Measurements from ENCODE around the gene PIK3R5. TPM values are rescaled to one million over a fixed set of nuclear protein-coding genes. Genes with fewer than 3 reads are reported as not detected.

The PIK3R5 gene
- total RNA-seq, 2 experiments from 2014 or later: 15.9 to 18.1 TPM

DNA sequence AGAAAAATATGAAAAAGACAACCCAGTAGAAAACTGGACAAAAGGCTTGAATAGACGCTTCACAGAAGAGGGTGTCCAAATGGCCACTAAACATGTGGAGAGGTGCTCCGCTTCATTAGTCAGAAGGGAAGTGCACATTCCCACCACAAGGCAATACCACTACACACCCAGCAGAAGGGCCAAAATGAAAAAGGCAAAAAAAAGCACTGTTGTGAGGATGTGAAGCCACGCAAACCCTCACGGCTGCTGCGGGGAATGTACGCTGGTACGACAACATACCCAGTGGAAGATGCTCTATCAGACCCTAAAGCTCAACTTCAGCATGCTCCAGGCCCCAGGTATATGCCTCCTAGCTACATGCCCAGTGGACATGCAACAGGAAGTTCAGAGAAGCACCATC, 17.0 kb downstream of the PIK3R5 start:
- H3K27ac Mint-ChIP-seq: peak overlapping the region; percentile 91
- H3K4me1 Mint-ChIP-seq (ENCODE audit: low read depth): peaks cover 80% of the 10 kb centered on the region
- no peaks in the 10 kb centered on the region for H3K27me3 Mint-ChIP-seq (ENCODE audit: low read depth)
- H3K36me3 Mint-ChIP-seq (ENCODE audit: low read depth): peaks cover 26% of the 10 kb centered on the region
- CTCF ChIA-PET: interaction anchor here (1.7 to 1.8 kb wide), 2 partner anchors 49 to 50 kb away, joined by 6 to 7 read pairs; no protein-coding TSS in a partner anchor
- peaks cover 19% of the 10 kb centered on the region for H3K9me3 Mint-ChIP-seq
- H3K4me3 Mint-ChIP-seq: peak overlapping the region; percentile 58
- no peak for DNase-seq
- intact Hi-C loops (cut with micrococcal nuclease): loop anchor here (5.0 kb wide), 2 partner anchors 91 to 566 kb away; partner anchors contain the start of gene RPL26

DNA sequence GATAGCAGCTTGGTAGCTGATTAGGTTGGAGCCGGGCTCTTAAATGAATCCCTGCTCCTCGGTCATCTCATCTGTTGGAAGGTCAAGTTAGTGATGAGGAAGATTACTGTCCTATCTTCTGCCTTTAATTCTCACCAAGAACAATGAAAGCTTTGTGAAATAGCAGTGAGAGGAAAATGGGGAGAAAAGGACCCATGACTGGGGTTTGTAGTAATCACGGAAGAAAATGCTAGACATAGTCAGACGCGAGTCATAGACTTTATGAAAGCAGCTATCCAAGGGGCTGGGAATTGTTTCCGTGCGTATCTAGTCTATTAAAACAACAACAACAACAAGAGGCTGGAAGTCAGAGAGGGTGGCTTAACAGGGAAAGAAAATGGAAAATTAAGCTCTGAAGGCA, 18.3 kb downstream of the PIK3R5 start:
- intact Hi-C loops (cut with micrococcal nuclease): loop anchor here (5.0 kb wide), 2 partner anchors 90 to 565 kb away; partner anchors contain the start of gene RPL26
- Mint-ChIP-seq H3K9me3 (peaks cover 19% of the 10 kb centered on the region), H3K4me1 (ENCODE audit: low read depth) (peaks cover 75% of the 10 kb centered on the region), H3K27ac (no peak overlapping the region), H3K4me3 (no peak overlapping the region), H3K27me3 (ENCODE audit: low read depth) (no peaks in the 10 kb centered on the region), H3K36me3 (ENCODE audit: low read depth) (peaks cover 29% of the 10 kb centered on the region)
- CTCF ChIA-PET: no interaction called here
- DNase-seq: no peak

DNA sequence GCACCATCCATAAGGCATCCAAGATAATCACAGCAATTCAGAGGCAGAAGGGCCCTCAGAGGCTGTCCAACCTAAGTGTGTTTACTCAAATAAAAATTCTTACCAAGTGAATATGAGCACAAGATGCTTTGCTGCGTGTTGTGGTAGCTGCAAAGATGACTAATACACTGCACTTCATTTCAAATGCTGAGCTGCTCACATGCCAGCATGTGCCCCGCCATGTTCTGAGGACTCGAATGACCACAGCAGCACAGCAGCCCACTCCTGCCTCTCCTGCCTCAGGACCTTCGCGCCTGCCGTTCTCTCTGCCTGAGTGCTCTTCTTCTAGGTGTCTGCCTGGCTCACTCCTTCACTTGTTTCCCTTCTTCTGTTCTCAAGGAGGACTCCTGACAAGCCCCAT, 19.0 kb downstream of the PIK3R5 start:
- DNase-seq: no peak
- peak overlapping the region; percentile 2 for H3K27ac Mint-ChIP-seq
- peaks cover 15% of the 10 kb centered on the region for H3K9me3 Mint-ChIP-seq
- CTCF ChIA-PET: no interaction called here
- H3K4me3 Mint-ChIP-seq: no peak overlapping the region
- H3K36me3 Mint-ChIP-seq (ENCODE audit: low read depth): peaks cover 27% of the 10 kb centered on the region
- H3K4me1 Mint-ChIP-seq (ENCODE audit: low read depth): peaks cover 76% of the 10 kb centered on the region
- no peaks in the 10 kb centered on the region for H3K27me3 Mint-ChIP-seq (ENCODE audit: low read depth)
- intact Hi-C loops (cut with micrococcal nuclease): loop anchor here (5.0 kb wide), 2 partner anchors 89 to 564 kb away; partner anchors contain the start of gene RPL26

DNA sequence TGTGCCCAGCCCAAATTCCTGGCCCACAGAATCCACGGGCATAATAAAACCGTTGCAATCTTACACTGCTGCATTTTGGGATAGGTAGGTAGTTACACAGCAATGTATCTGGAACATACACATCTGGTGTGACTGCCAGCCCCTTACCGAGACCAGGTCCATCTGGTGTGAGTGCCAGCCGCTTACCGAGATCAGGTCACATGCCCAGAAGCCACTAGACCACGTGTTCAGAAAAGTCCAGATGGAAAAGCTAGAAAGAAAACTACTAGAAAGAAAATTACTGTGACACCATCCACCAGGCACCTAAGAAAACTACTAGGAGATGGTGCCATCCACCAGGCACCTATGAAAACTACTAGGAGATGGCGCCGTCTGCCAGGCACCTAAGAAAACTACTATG, 19.4 kb downstream of the PIK3R5 start:
- CTCF ChIA-PET: interaction anchor here (1.2 kb wide), 1 partner anchor 52 kb away, joined by 4 read pairs; no protein-coding TSS in a partner anchor
- H3K9me3 Mint-ChIP-seq: peaks cover 13% of the 10 kb centered on the region
- no peak overlapping the region for H3K4me3 Mint-ChIP-seq
- H3K27ac Mint-ChIP-seq: no peak overlapping the region
- no peaks in the 10 kb centered on the region for H3K27me3 Mint-ChIP-seq (ENCODE audit: low read depth)
- peaks cover 76% of the 10 kb centered on the region for H3K4me1 Mint-ChIP-seq (ENCODE audit: low read depth)
- H3K36me3 Mint-ChIP-seq (ENCODE audit: low read depth): peaks cover 23% of the 10 kb centered on the region
- no peak for DNase-seq
- intact Hi-C loops (cut with micrococcal nuclease): loop anchor here (5.0 kb wide), 2 partner anchors 89 to 564 kb away; partner anchors contain the start of gene RPL26

DNA sequence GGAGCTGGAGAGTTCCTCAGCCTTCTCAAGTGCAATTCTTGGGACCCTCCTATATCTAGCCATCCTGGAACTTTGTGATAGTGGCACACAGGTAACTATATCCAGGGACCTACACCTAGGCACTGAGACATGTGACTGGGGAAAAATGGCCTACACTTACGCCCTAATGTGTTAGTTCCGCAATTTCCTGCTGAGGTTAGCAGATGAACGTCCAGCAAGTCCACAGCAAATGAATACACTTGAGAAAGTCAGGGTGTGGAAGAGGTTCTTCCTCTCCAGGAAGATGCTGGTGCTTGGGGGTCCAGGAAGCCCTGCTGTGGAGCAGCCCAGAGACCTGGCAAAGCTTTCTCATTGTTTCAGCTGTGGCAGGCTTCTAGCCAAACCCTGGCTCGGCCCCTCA, 20.8 kb downstream of the PIK3R5 start:
- Mint-ChIP-seq H3K27me3 (ENCODE audit: low read depth) (no peaks in the 10 kb centered on the region), H3K4me1 (ENCODE audit: low read depth) (peaks cover 76% of the 10 kb centered on the region), H3K4me3 (no peak overlapping the region), H3K27ac (no peak overlapping the region), H3K36me3 (ENCODE audit: low read depth) (peaks cover 19% of the 10 kb centered on the region), H3K9me3 (peaks cover 4% of the 10 kb centered on the region)
- intact Hi-C loops (cut with micrococcal nuclease): loop anchor here (5.0 kb wide), 2 partner anchors 87 to 562 kb away; partner anchors contain the start of gene RPL26
- CTCF ChIA-PET: no interaction called here
- no peak for DNase-seq

DNA sequence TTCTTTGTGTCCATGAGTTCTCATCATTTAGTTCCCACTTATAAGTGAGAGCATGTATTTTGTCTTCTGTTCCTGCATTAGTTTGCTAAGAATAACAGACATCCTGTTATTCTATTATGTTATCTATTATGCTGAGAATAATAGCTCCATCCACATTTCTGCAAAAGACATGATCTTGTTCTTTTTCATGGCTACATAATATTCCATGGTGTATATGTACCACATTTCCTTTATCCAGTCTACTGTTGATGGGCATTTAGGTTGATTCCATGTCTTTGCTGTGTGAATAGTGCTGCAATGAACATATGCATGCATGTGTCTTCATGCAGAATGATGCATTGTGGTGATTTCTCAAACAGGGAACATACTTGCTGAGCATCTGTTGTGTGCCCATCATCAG, 21.4 kb downstream of the PIK3R5 start:
- no peak for DNase-seq
- H3K27me3 Mint-ChIP-seq (ENCODE audit: low read depth): no peaks in the 10 kb centered on the region
- no peak overlapping the region for H3K27ac Mint-ChIP-seq
- intact Hi-C loops (cut with micrococcal nuclease): no loop called here
- CTCF ChIA-PET: no interaction called here
- H3K4me3 Mint-ChIP-seq: no peak overlapping the region
- peaks cover 77% of the 10 kb centered on the region for H3K4me1 Mint-ChIP-seq (ENCODE audit: low read depth)
- peaks cover 19% of the 10 kb centered on the region for H3K36me3 Mint-ChIP-seq (ENCODE audit: low read depth)
- H3K9me3 Mint-ChIP-seq: peaks cover 4% of the 10 kb centered on the region

DNA sequence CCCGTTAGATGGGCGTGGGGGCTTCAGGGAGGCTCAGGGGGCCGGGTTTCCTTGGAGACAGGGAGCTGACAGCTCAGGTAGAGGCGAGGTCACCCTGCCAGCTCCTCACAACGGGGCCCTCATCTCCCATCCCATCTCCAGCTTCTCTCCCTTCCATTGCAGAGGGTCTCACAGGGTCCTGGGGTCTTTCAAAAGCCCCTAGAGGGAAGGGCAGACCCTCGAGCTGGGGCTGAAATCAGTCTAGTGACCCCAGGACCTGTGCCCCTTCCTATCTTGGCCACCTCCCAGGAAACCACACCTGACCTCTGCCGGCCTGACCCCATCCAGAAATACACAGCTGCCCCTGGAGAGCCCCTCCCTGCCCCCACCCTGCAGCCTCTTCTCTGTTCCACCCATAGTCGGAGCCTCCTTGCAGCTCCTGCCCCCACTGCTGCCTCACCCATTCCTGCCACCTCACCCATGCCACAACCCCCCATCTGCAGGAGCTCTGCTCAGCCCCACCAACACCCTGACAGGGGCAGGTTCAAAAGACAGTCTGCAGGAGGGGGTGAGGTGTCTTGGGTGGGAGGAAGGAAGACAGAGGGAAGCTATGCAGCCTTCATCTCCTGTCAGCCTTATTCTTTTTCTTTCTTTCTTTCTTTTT, 23.4 kb downstream of the PIK3R5 start:
- Mint-ChIP-seq H3K36me3 (ENCODE audit: low read depth) (peaks cover 20% of the 10 kb centered on the region), H3K4me1 (ENCODE audit: low read depth) (peaks cover 68% of the 10 kb centered on the region), H3K9me3 (peaks cover 4% of the 10 kb centered on the region), H3K4me3 (no peak overlapping the region), H3K27me3 (ENCODE audit: low read depth) (no peaks in the 10 kb centered on the region), H3K27ac (no peak overlapping the region)
- CTCF ChIA-PET: interaction anchor here (1.2 kb wide), 1 partner anchor 19 kb away, joined by 3 read pairs; no protein-coding TSS in a partner anchor
- no peak for DNase-seq
- intact Hi-C loops (cut with micrococcal nuclease): loop anchor here (1.0 kb wide), 1 partner anchor 7 kb away; no protein-coding TSS in a partner anchor

DNA sequence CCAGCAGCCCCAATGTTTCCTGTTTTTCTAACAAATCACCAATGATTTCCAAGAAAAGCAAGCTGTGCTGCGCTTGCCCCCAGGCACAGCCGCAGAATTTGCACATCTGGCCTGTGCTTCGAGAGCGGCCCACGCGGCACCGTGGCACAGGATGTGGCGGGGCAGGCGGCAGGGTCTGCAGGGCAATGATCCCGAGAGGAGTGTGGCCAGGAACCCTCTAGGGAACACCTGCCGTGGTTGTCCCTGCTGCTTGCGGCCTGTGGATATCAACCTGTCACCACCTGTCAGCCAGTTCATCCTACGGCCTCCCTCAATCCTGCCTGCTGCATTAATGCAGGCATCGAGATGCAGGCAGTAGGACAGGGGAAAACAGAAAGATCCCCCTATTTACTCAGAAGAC, 24.0 kb downstream of the PIK3R5 start:
- intact Hi-C loops (cut with micrococcal nuclease): loop anchor here (1.0 kb wide), 1 partner anchor 8 kb away; no protein-coding TSS in a partner anchor
- CTCF ChIA-PET: interaction anchor here (1.2 to 1.6 kb wide), 2 partner anchors 13 to 20 kb away, joined by 3 to 7 read pairs; no protein-coding TSS in a partner anchor
- Mint-ChIP-seq H3K36me3 (ENCODE audit: low read depth) (peaks cover 17% of the 10 kb centered on the region), H3K27me3 (ENCODE audit: low read depth) (no peaks in the 10 kb centered on the region), H3K4me3 (peak overlapping the region; percentile 58), H3K4me1 (ENCODE audit: low read depth) (peaks cover 66% of the 10 kb centered on the region), H3K9me3 (peaks cover 4% of the 10 kb centered on the region), H3K27ac (peak overlapping the region; percentile 86)
- peak; percentile 73 for DNase-seq

DNA sequence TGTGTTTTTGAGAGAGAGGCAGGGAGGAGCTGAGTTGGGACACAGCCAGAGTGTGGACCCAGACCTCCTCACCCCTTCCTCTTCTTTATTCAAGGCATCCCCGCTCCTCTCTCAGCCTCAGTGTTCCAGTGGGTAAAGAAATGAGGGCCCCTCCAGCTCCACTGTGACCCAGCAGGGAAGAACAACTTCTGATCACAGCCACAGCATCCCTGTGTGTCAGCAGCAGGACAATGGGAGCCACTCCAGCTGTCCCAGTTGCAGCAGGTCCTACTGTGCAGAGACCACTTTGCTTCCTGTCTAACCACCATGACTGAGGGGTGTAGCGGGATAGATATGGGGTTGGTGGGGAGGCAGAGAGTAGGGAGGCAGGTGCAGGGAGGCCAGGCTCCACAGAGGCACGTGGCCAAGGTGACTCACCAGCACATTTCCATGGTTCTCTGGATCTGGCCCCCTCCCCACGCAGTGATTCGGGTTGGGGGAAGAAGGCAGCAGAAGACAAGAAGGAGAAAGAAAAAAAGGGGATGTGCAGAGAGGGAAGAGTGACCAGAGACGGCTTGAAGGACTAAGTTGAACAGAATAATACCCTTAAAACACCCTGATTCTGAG, 24.5 kb downstream of the PIK3R5 start:
- Mint-ChIP-seq H3K4me3 (peak overlapping the region; percentile 58), H3K9me3 (peaks cover 4% of the 10 kb centered on the region), H3K27ac (peak overlapping the region; percentile 86), H3K4me1 (ENCODE audit: low read depth) (peaks cover 67% of the 10 kb centered on the region), H3K36me3 (ENCODE audit: low read depth) (peaks cover 17% of the 10 kb centered on the region), H3K27me3 (ENCODE audit: low read depth) (no peaks in the 10 kb centered on the region)
- DNase-seq: peak; percentile 63
- intact Hi-C loops (cut with micrococcal nuclease): loop anchor here (1.0 kb wide), 1 partner anchor 8 kb away; no protein-coding TSS in a partner anchor
- CTCF ChIA-PET: interaction anchor here (1.6 to 1.7 kb wide), 2 partner anchors 14 to 23 kb away, joined by 6 to 7 read pairs; no protein-coding TSS in a partner anchor

DNA sequence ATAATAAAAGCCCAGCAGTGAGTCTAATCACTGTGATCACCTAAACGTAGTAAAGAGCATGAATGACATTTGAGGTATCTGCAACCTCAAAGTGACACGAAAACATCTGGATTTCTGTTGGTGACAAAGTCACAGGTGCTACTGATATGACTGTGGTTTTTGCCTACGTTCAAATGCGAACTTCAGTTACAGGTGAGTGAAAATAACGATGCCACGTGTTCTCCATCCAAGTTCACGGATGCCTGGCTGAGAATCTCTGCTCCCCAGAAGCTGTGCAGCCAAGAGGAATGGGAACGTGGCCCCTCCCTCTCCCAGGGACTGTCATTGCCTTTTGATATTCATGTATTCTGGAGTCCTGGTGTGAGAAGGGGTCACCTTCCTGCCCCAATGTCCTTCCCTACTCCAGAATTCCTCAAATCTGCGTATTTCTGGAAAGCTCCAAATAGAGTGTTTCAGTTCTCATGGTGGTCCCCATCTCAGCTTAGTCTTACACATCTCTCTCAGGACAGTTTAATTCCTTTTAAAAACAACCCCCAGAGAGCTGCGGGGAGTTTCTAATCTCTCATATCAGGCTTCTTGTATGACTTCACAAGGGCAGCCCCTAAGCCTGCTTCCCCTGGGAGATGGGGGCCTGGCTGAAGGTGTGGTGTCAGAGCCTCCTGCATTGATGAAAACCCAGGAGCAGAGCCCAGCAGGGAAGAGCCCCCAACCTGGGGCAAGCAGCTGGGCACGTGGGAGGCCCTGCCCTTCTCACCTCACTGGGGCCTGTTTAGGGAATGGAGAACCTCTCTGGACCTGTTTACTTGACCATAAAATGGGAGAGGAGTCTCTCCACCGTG, 25.8 kb downstream of the PIK3R5 start:
- peaks cover 4% of the 10 kb centered on the region for H3K9me3 Mint-ChIP-seq
- peaks cover 17% of the 10 kb centered on the region for H3K36me3 Mint-ChIP-seq (ENCODE audit: low read depth)
- H3K4me3 Mint-ChIP-seq: peak overlapping the region; percentile 52
- CTCF ChIA-PET: interaction anchor here (0.6 to 1.7 kb wide), 7 partner anchors 15 to 41 kb away, joined by 3 to 7 read pairs (median 4); partner anchors contain the start of gene PIK3R5
- intact Hi-C loops (cut with micrococcal nuclease): loop anchor here (1.0 to 5.0 kb wide), 4 partner anchors 15 to 333 kb away; no protein-coding TSS in a partner anchor
- no peaks in the 10 kb centered on the region for H3K27me3 Mint-ChIP-seq (ENCODE audit: low read depth)
- H3K27ac Mint-ChIP-seq: peak overlapping the region; percentile 93
- peaks cover 67% of the 10 kb centered on the region for H3K4me1 Mint-ChIP-seq (ENCODE audit: low read depth)
- DNase-seq: peak; percentile 80

DNA sequence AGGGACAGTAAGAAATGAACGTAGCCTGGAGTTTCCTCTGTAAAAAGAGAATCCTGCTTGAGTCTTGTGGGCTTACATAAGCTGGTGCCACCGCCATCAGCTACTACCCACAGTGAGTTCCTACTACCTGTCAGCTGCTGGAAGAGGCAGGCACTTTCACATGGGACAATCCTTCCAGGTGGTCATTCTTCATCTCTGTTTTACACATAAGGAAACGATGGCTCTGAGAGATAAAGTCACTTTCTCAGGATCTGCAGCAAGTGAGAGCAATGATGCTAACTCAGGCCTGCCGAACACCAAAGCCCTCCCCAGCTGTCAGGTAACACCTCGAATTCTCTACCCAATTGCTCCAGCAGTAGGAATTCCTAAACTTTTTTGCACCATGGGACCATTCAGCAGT, 26.6 kb downstream of the PIK3R5 start:
- DNase-seq: no peak

More for the DNA sequence above, 26.6 kb downstream of the PIK3R5 start:
- Mint-ChIP-seq H3K27me3 (ENCODE audit: low read depth) (no peaks in the 10 kb centered on the region), H3K36me3 (ENCODE audit: low read depth) (peaks cover 10% of the 10 kb centered on the region), H3K4me3 (no peak overlapping the region), H3K9me3 (peaks cover 1% of the 10 kb centered on the region), H3K27ac (no peak overlapping the region), H3K4me1 (ENCODE audit: low read depth) (peaks cover 74% of the 10 kb centered on the region)
- CTCF ChIA-PET: interaction anchor here (1.3 kb wide), 1 partner anchor 37 kb away, joined by 3 read pairs; no protein-coding TSS in a partner anchor
- intact Hi-C loops (cut with micrococcal nuclease): loop anchor here (1.0 to 5.0 kb wide), 4 partner anchors 15 to 333 kb away; no protein-coding TSS in a partner anchor
